Fibroblast of skin of right quadriceps (primary cell): Measurements from ENCODE around the gene CDH15.
"Not testable (repeated sequence)": the region's sequence is repeated elsewhere in the genome, so short reads cannot be mapped to it uniquely, and the experiment has no call there.

Experiments used
- DNase-seq: peaks from one replicate; pipeline ENCODE4 v3.0.0-alpha.2; 2013

Gene CDH15

GRCh38 chr16:89188471-89189357 is 17.2 kb downstream of the CDH15 start:
- not testable (repeated sequence) for DNase-seq

- DNase-seq: no peak
Observed at GRCh38 chr16:89189358-89190025, 17.9 kb downstream of the CDH15 start.

- no peak for DNase-seq
Observed at GRCh38 chr16:89190150-89190958, 18.8 kb downstream of the CDH15 start.

- no peak for DNase-seq
Observed at GRCh38 chr16:89191033-89191900, 19.7 kb downstream of the CDH15 start.

GRCh38 chr16:89191901-89192185 is 20.3 kb downstream of the CDH15 start:
- DNase-seq: no peak

- peak; percentile 92 for DNase-seq
Observed at GRCh38 chr16:89192186-89192955, 20.8 kb downstream of the CDH15 start.

GRCh38 chr16:89192956-89193575 is 21.5 kb downstream of the CDH15 start:
- peak; percentile 87 for DNase-seq

- no peak for DNase-seq
Observed at GRCh38 chr16:89193576-89194293, 22.2 kb downstream of the CDH15 start.

- no peak for DNase-seq
Observed at GRCh38 chr16:89194340-89195311, 23.1 kb downstream of the CDH15 start.

- DNase-seq: no peak
Observed at GRCh38 chr16:89195521-89196171, 24.1 kb downstream of the CDH15 start.

GRCh38 chr16:89197033-89197632 is 25.6 kb downstream of the CDH15 start:
- DNase-seq: no peak

GRCh38 chr16:89197633-89198416 is 26.3 kb downstream of the CDH15 start:
- no peak for DNase-seq

GRCh38 chr16:89198417-89199240 is 27.1 kb downstream of the CDH15 start:
- DNase-seq: no peak

GRCh38 chr16:89199241-89200123 is 27.9 kb downstream of the CDH15 start:
- DNase-seq: no peak

GRCh38 chr16:89200124-89200849 is 28.7 kb downstream of the CDH15 start, which contains the start of gene SLC22A31:
Gene SLC22A31, minus strand, starts transcription at chr16:89200537. Its CDS starts 36 bp downstream, at chr16:89200501.
- no peak for DNase-seq
